Measurements from ENCODE around the gene ADPRS.

The ADPRS gene

DNA sequence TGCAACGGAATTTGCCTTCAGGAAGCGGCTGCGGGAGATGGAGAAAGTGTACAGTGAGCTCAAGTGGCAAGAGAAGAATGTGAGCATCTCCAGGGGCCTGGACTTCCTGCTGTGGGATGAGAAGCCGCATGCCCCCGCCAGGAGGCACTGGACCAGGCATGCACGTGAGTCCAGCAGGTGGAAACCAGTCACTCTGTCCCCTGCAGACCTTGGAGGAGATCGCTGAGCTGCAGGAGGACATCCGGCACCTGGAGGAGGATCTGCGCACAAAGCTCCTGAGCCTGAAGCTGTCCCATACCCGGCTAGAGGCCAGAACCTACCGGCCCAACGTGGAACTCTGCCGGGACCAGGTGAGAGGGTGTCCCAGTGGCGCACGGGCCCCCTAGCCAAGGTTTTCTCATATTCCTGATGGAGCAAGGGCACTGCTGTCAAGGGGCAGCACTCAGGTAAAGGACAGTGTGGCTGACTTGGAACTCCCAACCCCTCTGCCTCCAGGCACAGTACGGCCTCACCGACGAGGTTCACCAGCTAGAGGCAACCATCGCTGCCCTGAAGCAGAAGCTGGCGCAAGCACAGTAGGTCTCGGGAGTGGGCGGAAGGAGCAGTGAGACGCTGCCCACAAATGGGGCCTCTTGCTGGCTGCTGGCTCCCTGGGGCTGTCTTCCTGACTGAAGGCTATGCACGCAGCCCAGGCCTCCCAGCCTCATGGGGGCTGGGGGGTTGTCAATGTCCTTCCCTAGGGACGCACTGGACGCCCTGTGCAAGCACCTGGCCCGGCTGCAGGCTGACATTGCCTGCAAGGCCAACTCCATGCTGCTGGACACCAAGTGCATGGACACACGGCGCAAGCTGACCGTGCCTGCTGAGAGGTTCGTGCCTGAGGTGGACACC lies 1.2 kb upstream of the ADPRS start:
- no peak for DNase-seq

DNA sequence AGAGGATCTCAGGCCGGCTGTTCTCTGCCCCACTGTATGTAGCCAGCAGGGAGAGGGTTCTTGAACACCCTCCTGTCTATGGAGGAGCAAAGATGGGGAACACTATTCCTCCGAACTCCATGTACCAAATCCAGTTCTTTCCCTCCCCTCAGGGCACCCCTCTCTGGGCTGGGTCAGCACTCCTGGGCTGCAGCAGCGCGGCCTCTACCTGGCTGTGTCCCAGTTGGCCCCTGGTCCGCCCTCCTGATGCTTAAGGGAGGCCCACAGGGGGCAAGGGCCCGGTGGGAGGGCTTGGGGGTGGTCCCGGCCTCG lies 471 bp upstream of the ADPRS start:
- DNase-seq = no peak

DNA sequence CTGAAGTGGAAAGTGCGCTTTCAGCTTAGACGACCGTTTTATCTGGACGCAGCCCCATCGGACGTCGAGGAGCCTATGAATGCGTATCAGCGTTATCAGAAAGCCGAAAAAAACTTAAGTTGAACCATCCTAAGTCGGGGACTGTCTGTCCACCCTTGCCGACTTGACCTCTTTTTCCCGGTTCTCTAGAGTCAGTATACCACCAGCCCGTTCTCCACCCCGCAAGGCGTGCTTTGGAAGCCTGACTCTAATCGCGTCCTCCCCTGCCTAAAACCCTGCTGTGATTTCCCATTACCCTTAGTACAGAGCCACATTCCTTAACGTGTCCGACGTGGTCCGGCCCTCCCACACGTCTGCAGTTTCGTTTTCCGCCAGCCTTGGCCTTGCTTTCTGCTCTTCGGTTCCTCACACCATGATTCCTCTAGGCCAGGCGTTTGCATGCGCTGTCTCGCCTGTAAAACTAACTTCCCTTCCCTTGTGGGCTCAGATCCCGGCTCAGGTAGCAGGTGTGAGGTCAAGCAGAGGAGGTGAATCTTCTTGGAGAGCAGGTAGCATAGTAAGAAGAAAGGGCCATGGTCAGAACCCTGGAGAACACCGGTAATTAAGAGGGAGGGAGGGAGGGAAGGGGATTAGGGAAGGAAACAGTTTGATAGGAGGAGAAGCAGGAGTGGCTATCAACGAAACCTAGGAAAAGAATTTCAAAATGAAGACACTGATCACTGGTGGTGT lies 865 bp downstream of the ADPRS start:
- no peak for DNase-seq

DNA sequence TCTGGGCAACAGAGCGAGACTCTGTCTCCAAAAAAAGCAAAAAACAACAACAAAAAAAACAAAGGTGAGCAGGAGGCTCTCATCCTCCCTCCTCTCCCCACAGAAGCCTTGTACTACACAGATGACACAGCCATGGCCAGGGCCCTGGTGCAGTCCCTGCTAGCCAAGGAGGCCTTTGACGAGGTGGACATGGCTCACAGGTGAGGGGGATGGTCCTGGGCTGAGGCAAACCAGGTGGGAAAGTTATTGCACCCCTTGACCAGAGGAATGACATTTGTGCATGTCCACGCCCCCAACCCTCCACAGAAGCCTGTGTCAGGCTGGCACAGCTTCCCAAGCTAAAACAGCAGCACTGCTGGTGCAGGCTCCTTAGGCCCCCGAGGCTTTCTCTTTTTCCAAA lies 2.4 kb downstream of the ADPRS start:
- DNase-seq = no peak

DNA sequence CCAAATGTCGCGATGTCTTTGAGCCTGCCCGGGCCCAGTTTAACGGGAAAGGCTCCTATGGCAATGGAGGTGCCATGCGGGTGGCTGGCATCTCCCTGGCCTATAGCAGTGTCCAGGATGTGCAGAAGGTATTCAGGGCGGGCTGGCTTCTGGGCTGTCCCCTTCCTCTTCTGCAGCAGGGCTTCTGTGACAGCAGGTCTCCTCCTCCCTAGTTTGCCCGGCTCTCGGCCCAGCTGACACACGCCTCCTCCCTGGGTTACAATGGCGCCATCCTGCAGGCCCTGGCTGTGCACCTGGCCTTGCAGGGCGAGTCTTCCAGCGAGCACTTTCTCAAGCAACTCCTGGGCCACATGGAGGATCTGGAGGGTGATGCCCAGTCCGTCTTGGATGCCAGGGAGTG lies 3.0 kb downstream of the ADPRS start:
- no peak for DNase-seq

DNA sequence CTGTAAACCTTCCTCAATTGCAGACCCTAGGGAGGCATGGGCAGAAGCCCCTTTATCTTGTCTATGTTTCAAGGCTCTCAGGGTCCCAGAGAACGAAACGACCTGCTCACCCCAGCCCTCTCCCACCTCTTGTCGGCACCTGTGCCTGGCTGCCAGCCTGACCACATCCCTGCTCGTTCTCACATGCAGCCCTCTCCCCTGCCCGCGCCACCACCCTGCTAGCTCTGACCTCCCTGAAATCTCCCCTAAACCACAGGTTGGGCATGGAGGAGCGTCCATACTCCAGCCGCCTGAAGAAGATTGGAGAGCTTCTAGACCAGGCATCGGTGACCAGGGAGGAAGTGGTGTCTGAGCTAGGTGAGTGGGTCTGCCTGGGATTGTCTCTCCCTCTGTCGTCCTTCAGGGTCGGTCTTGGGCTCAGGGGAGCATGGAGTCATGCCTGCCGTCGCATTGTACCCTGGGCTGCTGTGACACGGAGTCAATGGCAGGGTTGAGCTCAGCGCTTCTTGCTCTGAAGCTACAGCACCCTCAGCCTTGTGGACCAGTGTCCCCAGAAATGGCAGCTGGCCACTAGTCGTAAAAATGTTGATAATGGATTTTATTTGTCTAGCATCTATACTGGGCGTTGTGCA lies 3.6 kb downstream of the ADPRS start:
- DNase-seq = no peak

DNA sequence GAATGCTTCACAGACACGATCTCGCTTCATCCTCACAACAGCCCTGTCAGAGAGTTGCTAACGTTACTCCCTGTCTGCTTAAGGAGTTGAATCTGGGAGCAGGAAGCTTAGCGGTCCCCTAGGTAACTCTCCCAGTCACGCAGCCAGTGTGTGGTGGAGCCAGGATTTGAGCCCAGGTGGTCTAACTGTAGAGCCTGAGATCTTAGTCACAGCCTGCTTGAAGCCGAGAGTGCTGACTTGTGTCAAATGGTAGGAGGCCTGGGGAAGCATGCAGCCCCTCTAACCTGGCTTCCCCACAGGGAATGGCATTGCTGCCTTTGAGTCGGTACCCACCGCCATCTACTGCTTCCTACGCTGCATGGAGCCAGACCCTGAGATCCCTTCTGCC lies 4.1 kb downstream of the ADPRS start:
- DNase-seq = no peak

DNA sequence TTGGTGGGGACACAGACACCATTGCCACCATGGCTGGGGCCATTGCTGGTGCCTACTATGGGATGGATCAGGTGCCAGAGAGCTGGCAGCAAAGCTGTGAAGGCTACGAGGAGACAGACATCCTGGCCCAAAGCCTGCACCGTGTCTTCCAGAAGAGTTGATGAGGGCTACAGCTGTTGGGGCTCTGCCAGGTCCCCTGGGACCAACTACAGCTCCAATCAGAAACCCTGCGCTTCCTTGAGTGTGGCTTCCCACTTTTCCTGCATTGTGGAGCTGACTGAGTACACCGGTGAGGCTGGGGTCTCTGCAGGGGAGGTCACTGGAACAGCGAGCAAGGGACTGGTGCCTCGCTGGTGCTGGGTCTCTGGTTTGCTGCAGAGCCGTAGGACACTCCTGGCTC lies 4.5 kb downstream of the ADPRS start:
- DNase-seq = no peak

DNA sequence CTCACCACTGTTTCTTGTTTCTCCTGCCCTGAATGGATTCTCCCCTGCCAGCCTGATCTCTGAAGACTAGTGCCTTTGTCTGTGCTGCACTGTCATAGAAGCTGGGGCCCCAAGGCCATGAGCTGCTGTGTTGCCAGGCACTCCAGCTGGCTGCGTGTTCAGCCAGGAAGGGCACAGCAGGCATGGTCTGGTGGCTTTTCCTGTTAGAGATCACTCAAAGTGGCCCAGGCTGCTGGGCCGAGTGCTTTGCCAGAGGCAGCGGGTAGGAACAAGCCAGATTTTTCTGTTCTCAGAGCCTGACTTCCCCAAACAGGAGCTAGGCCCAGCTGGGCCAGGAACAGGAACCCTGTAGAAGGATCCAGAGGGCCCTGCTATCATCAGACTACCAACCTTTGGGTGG lies 5.2 kb downstream of the ADPRS start:
- DNase-seq = no peak

DNA sequence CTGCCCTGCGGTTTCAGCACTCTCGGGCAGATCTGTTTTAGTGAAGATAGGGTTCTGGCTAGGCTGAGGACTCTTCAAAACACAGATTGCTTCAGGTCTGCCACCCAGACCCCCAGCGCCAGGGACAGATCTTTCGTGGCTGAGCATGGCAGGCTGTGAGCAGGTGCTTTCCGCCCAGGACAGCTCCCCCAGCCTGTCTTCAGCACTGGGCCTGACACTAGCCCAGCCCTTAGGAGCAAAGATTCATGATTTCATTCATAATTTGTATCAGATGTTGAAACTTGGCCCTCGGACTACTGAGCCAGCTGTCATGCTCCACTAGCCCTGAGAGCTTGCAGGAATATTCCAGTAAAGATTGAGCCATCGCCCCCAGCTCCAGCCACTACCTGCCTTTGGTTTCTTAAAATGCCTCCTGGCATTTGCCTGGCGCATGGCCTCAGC lies 5.9 kb downstream of the ADPRS start:
- no peak for DNase-seq

DNA sequence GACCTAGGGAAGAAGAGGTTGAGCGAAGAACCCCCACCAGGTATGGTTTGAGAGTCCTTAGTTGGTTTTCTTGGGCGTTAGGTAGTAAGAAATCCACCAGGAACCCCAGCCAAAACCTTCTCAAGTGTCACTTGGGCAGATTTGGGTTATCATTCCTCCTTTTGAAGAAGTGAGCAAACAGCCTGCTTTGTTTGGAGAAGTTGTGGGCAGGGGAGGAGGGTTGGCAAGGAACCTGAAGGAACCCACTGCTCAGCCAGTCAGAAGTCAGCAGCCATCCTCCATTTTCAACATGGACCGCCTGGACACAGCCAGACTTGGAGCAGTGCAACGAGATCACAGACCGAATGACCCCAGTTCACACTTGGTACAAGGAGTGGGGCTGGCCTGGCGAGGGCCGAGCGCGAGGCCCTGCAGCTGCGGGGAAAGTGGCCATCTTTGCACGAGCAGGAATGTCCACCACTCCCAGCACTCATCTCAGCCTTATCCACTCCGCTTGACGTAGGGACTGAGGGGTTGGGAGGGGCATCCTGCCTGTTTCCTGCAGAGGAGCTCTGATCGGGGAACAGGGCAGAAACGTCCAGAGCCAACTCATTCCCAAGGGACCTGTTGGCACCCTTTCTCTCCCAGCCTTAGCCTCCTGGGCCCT lies 7.2 kb downstream of the ADPRS start:
- no peak for DNase-seq

DNA sequence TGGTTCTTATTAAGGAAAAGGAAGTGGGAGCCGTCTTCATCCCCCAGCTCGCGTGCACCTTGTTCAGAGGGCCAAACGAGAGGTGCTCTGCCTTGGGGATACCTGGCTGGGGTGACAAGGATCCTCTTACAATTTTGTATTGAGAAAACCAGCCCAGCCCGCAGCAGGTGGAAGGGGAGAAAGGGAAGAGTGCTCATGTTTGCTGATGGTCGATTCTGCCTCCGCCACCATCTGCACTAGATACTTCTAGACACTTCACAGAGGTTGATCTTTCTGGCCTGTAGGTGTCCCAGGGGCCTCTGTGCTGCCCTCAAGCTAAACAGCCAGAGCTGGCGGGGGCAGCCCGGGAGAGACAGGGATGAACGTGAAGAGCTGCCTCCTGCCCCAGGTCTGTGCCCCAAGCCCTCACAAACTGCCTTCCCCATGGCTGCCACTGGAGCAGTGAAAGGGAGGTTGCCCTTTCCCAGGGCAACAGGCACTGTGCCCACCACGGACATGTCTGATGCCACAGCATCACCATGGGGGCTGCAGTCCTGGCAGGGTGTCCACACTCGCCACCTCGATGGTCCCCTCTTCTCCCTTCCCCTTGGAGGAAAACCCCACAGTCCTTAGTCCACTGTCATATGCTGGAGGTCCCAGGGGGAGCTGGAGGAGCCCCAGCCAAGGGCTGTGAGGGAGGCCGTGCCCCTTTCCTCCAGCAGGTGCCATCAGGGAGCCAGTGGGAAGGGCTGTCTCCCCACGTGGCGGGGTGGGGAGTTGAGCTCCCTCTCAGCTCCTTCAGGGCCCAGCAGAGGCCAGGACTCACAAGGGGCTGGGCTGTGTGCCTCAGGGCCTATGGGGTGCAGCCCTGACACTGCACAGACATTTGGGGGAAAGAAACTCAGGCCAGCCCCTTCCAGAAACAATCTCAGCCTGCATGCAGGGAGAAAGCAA lies 8.1 kb downstream of the ADPRS start:
- no peak for DNase-seq

DNA sequence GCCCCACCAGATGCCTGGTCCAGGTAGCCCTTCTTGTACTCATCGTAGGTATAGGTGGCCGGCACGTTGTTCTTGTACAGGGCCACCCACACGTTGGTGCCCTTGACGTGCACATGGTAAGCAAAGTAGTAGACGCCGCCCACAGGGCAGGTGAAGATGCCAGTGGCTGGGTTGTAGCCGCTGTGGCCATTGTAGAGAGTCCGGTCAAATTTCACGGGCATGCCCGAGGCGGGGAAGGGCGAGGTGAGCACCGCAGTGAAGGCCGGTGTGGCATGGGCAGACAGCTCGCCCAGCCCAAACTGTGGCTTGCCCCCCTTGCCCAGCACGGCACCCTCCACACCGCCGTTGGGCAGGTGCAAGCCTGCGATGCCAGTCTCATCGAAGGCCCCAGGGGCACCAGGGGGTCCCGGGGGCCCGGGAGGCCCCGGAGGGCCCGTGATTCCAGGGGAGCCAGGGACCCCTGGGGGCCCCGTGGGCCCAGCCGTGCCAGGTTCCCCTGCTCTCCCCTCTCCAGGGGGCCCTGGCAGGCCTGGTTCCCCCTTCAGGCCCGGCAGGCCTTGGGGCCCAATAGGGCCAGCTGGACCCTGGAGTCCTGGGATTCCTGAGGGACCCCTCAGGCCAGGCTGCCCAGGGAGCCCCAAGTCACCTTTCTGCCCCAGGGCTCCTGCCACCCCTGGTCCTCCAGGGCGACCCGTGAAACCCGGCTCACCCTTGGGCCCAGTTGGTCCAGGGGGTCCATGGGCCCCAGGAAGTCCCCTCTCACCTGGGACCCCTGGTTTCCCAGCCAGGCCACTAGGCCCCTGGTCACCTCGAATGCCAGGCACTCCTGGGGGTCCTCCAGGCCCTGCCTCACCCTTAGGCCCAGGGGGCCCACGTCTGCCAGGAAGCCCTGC lies 9.2 kb downstream of the ADPRS start:
- no peak for DNase-seq

DNA sequence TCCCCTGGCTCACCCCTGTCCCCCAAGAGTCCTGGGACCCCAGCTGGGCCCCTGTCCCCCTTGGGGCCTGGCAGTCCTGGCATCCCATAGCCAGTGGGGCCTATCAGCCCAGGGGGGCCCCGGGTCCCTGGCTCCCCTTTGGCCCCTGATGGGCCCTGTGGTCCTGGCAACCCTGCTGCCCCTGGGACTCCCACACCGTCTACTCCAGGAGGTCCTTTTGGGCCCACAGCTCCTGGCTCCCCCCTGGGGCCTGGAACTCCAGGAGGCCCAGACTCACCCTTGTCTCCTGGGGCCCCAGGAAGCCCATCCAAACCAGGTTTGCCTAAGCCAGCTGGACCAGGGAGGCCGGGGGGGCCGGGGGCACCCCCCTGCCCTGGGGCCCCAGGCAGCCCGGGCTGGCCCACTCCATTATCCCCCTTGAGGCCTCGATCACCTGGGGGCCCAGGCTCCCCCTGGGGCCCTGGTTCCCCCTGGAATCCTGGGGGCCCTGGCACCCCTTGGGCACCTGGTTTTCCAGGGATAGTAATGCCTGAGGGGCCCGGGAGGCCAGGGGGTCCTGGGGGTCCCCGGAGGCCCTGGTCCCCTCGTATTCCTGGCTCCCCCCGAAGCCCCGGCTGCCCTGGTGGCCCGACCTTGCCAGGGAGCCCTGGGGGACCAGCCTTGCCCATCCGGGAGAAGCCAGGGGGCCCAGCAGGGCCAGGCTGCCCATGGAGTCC lies 10.1 kb downstream of the ADPRS start:
- DNase-seq = no peak

DNA sequence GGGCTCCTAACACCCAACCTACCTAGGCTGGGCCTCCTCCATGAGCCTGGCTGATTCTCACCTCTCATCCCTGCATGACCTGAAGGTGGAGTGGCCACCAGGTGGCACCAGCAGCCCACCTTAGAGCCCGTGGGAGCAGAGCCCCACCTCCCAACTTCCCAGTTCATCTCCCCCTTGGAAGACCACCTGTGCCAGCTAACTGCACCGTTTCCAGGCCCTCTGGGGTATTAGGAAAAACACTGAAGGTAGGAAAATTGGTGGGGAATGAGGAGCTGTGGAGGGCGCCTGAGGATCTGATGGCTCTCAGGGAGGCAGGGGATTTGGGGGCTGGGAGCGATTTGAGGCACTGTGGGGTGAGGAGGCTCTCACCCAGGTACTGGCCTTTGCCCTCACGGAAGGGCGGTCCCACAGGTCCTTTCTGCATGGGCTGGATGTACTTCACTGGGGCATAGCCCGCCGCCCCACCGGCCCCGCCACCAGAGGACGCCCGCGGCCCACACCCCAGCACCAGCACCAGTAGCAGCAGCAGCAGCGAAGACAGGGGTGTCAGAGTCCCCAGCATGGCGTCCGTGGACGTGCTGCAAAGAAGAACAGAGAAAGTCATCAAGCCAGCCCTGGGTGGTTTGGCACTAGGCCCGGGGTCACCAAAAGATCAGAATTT lies 11.1 kb downstream of the ADPRS start:
- DNase-seq = peak; percentile 78

DNA sequence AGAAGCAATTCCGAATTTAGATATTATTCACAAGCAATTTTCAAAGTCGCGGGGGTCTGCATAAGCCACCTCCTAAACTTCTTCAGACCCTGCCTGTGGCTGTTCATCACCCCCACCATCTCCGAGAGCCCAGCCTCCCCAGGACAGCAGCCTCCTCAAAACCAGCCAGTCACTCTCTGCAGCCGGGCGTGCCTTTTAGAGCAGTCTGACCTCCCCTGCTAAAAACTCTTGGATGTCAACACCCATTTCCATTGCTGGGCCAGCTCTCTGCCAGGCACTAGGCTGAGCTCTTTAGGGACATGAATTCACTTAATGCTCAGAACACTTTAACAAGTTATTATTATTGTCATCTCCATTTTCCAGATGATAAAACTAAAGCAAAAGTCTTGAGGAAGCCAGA lies 11.7 kb downstream of the ADPRS start:
- DNase-seq = no peak

DNA sequence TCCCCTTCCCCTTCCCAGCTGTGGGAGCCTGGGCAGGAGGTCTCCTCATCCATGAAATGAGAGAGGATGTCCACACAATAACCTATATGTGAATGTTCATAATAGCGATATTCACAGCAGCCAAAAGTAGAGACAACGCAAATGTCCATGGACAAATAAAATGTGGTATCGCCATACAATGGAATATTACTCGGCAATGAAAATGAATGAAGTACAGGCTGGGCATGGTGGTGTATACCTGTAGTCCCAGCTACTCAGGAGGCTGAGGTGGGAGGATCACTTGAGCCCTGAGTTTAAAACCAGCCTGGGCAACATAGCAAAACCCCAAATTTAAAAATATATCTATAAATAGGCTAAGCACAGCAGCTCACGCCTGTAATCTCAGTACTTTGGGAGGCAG lies 12.9 kb downstream of the ADPRS start:
- no peak for DNase-seq

DNA sequence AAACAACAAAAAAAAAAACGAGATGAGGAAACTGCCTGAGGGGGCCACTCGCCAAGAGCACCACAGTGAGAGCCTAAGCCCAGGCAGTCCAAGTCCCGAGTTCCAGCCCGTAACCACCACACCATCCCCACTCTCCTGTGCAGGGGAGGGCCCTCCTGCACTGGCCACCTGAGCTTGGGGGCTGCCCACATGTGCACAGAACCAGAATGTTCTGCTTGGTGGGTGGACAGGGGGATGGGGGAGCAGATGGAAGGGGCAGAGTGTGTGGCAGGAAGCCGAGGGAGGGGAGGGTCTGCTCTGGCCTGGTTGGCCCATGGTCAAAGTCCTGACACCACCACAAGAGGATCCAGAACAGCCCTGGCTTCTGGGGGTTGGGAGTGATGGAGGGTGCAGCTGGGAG lies 17.6 kb downstream of the ADPRS start:
- no peak for DNase-seq

DNA sequence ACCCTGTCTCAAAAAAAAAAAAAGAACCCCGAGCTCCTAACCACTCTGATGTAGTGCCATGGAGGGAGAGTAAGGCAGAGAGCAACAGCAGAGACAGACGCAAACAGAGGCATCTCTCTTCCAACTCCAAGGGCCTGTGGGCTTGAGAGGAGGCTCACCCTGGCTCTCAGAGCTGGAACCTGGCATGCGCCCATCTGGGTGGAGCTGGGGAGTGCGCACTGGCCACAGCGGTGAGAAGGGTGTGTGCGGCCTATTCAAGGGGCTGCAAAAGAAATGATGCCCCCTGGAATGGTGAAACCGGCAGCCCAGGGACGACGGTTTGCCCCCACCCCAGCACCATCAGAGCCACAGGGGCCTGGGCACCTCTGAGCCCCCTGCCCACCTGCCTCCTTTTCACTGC lies 18.7 kb downstream of the ADPRS start:
- DNase-seq = no peak

DNA sequence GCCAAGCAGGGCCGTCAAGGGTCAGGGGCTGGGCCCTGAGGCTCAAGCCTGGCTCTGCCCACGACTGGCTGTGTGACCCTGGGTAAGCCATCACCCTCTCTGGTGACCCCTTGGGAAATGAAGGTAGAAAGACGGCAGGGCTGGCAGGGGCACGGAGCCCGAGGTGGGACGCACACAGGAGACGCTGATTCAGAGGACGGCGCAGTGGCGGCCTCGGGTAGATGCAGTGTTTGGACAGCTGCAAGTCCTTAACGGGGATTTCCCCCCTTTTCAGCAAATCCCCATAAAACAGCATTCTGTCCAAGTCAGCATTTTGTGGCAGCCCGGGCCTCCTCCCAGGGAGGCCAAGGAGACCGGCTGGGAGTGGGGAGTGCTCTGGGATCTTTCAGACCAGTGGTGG lies 19.6 kb downstream of the ADPRS start:
- no peak for DNase-seq

Measured in activated naive CD4-positive, alpha-beta T cell treated with anti-CD3 and anti-CD28 coated beads, Interleukin-2, amount 50 U/mL, for 16 hours (primary cell).